ENCODE measurements around the gene GABRB1.

GABRB1 gene

DNA sequence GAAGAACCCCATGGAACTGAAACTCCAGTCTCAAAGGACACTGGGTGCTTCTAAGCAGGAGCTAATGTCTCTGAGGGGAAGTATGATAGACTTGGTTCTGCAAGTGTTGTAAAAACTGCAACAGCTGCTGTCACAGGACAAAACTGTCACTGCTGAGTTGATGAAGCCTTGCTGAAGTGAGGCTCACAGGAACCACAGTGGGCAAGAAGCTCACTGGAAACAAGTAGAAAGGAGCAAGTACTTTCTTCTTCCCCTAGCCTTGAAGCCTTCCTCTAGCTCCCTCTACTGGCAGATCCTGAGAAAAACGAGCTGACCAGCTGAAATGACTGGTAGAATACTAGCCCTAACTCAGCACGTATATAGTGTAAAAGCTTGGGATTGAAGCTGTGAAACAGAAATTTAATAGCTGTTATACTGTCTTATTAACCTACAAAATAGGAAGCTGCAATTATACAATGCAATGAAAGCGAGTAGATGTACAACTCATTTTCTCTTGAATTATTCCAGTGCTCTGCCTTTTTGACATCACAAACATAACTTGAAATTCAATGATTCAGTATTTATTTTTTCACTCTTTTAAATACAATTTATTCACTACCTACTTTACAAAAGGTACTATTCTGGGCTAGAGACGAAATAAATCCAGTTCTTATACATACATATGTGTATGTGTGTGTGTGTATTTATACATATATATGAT is 91.4 kb downstream of the GABRB1 start:
- peak; percentile 43 for DNase-seq

- DNase-seq, result no peak
Observed at GRCh38 chr4:47128991-47129390, 97.6 kb downstream of the GABRB1 start.

GRCh38 chr4:47135210-47135609 is 103.8 kb downstream of the GABRB1 start:
- DNase-seq, result no peak

- DNase-seq, result no peak
Observed at GRCh38 chr4:47143261-47143660, 111.9 kb downstream of the GABRB1 start.

GRCh38 chr4:47145630-47146029 is 114.3 kb downstream of the GABRB1 start:
- DNase-seq, result peak; percentile 73

DNA sequence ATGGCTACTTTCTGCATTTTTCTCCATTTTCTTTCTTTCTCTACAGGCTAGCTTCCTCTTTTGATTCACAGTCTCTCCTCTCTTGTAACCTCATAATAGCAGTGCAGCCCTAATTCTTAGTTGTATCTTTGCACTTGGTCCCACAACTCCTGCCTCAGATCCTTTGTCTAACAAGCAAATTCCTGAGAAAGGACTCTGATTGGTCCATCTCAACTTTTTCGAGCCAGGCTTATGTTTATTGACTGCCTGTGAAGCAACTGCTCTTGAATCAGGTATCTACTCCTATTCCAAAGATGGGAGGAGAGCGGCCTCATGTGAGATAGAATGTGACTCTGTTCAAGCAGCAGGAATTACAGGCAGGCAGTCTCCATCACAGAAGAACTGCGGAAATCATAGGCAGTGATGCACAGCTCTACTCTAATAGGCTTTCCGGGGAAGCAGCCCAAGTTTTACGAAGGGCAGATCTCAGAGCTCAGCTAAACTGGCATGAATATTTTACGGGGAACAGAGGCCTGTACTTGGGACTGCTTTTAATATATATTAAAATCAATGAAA is 123.5 kb downstream of the GABRB1 start:
- no peak for DNase-seq

- no peak for DNase-seq
Observed at GRCh38 chr4:47155919-47156318, 124.6 kb downstream of the GABRB1 start.

DNA sequence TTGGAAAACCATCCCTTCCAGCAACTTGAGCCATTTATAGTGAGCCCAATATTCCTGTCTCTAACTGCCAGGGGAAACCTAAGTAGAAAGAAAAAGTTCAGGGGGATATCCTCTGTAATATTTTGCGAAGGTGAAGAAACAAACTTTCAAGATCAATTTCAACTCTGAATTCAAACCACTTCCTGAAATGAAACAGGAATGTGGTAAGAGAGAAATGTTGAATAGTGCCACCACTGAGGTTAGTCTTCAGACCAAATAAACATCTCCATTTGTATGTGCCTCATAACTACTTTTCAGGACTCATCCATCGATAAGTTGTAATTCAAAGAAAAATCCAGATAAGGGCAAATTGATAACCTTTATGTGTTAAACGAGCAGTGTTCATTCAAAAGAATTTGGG is 128.7 kb downstream of the GABRB1 start:
- no peak for DNase-seq

DNA sequence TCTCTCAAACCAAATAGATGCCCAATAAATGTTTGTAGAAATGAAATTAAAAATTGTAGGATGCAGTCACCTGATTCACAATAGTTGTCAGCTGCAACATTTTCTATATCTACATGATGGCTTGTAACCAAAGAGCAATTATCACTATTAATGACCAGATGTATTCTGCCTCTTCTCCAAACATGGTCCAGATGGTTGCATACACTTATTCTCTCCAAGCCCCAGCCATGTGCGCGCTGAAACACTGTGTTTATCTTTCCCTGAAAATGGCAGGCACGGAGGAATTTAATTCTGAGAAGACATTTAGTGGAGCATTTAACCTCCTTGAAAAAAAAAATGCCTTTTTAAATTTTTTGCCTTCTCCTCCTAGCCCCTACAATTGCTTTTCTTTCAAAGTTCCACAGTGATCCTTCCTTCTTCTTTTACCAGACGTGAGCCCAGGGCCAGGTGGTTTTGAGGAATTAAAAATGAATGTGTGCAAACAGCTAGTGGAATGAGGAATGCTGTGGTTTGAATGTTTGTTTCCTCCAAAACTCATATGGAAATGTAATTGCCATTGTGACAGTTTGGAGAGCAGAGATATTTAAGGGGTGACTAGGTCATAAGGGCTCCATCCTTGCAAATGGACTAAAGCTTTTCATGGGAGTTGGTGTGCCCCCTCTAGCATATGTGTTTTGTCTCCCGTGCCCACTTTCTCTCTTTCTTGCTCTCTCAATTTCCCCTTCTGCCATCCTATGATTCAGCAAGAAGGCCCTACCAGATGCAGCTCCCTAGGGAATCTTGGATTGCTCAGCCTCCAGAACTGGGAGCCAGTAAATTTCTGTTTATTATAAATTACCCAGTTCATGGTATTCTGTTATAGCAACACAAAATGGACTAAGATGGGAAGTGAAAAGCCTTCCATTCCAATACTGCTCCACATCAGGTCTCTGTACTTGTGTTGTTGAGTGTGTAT is 136.0 kb downstream of the GABRB1 start:
- DNase-seq, result no peak

GRCh38 chr4:47184083-47184482 is 152.7 kb downstream of the GABRB1 start:
- no peak for DNase-seq

DNA sequence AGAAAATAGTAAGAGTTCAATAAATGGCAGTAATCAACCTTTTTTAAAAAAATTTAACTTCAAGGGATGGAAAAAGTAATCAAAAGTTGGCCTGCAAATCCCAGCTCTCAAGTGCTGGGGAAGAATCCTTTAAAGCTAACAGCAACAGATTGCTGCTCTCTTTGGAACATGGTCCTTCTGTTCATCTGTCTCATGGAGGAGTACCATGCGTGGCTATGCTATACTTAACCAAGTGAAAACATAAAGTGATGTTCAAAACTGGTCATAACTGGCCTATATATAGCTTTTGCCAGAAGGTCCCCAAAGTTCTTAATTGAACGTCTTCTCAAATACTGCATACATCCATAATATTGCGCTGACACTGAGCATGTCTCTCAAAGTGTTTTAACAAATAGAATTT is 154.4 kb downstream of the GABRB1 start:
- no peak for DNase-seq

GRCh38 chr4:47187608-47188007 is 156.2 kb downstream of the GABRB1 start:
- DNase-seq, result no peak

- no peak for DNase-seq
Observed at GRCh38 chr4:47193179-47193578, 161.8 kb downstream of the GABRB1 start.

- DNase-seq, result no peak
Observed at GRCh38 chr4:47194036-47194737, 162.8 kb downstream of the GABRB1 start.

DNA sequence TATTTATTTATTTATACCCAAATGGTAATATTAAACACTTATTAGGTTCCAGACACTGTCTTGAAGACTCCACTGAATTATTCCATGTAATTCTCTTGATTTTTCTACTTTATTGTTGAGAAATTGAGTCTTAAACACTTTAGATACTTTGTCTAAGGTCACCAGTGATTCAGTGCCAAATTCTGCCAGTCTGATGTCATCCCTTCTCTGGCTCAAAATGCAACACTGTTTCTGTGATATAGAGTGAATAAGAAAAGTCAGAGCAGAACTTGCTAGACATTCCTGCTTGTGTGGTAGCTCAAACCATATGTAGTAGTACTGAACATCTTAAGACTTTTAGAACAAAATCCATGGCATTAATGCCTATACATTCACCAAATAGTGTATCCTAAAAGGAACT is 164.3 kb downstream of the GABRB1 start:
- DNase-seq, result no peak

GRCh38 chr4:47198791-47199190 is 167.4 kb downstream of the GABRB1 start:
- DNase-seq, result no peak

DNA sequence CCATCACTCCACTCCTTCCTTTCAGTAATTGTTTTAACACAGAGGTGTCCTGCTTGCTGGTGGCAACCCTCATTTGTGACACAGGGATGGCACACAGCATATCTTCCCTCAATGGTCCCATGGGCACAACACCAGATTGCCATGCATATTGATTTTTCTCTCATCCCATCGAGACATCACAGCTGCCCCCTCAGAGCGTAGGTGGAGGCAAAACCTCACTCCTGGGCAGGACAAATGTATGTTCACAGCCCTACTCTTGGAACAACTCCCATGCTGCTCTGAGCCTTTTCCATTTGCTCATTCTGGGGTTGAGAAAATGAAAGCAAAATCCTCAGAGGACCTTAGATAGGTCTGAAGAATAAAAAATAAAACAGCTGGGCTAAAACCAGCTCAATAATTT is 172.2 kb downstream of the GABRB1 start:
- DNase-seq, result no peak

GRCh38 chr4:47207555-47207954 is 176.2 kb downstream of the GABRB1 start:
- no peak for DNase-seq

DNA sequence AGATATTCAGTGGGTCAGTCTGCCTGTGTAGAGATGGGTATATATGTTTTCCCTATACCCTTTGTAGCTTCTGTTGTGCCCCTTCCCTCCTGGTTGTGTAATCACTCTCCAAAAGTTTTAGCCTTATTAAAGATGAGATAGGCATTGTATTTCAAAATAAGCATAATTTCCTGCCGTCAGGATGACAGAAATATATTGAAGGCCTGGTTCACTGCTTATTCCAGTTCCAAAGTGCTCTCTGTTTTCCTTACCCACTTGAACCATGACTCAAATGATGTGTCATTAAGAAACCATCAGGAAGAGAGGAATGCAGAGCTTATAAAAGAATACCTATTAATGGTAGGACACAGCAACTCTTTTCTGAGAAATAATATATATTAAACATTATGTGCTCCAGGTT is 178.5 kb downstream of the GABRB1 start:
- DNase-seq, result peak; percentile 81

DNA sequence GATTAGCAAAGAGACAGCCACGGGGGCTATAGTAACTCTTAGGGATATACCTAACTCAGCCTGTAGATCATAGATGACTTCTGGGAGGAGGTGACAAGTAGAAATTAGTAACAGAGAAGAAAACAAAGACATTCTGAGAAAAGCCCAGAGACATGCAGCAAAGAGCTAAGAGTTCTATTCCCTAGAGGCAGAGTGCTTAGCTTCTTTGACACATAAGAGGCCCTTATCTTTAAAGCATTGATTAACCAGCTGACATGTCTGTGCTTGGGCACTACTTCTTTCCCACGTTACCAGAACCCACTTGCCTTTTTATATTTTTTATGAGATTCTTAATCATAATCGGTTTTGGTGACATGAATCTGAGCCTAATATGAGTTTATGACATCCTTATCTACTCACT is 179.5 kb downstream of the GABRB1 start:
- DNase-seq, result no peak

DNA sequence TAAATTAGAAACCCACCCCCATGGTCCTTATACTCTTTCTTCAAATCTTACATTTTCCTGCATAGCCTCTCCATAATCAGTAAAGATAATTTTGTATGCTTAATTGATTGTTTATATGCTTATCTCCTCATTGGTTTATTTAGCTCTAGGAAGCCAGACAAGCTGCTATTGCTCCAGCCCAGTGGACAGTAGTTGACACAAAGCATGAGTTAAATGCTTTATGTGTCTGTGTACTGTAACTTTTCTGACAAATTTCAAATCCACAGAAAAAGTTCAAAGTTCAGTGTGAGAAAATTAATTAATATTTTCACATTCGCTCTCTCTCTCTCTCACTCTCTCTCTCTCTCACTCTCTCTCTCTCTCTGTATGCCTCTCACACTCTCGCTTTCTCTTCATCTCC is 181.7 kb downstream of the GABRB1 start:
- DNase-seq, result no peak

DNA sequence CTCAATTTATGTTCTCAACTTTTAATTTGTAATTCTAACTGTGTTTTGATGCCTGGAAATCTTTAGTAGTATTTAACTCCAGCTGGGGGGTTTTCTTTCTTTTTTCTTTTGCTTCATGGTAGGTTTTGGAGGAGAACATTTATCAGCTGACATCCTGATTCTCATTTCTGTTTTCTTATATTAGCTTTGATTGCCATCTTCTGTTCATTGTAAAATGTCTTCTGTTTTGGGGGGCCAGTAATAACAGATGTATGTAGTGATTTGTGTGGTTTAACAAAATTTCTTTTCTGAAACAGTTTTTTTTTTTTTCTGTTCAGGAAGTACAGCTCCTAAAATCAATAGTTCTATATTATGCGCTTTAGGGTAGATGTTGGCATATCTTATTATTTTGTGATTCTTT is 182.2 kb downstream of the GABRB1 start:
- no peak for DNase-seq

DNA sequence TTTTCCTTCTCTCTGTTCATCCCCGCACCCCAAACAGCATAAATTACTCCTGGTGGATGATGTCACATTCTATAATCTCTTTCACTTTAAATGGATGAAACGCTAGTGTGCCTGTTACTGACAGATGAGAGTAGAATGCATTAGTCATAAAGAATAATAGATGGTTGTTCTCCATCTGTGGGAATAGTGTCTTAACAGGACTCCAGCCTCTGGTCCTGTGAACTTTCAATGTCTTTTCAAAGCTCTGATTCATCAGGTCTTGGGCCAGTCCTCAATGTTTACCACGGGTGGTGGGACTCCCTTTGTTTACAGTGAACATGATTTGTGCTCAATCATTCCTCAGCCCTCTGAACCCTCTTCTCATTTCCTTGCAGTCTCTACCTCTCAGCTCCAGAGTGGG is 182.6 kb downstream of the GABRB1 start:
- DNase-seq, result peak; percentile 80
